GM23338 (cell line): Measurements from ENCODE around the gene MFSD2A. TPM values are rescaled to one million over a fixed set of nuclear protein-coding genes. Genes with fewer than 3 reads are reported as not detected.

Experiments used
- ATAC-seq: fragments of 200-7000 bp; cut with Tn5 transposase; 3 replicates; pipeline ENCODE4 v1.9.1; 2020
- DNase-seq: peaks from one replicate; pipeline ENCODE4 v3.0.0-alpha.2; 2015; ENCODE audit warnings: low spot score
- H2AFZ ChIP-seq: fragments of 200-600 bp; sonication (generic); 2 replicates; pipeline ENCODE4 v1.8.0; 2016; ENCODE audit warnings: antibody characterized with exemption, mild to moderate bottlenecking, moderate library complexity
- H3F3A ChIP-seq: fragments of 200-600 bp; sonication (generic); replicated peaks from 2 replicates; pipeline ENCODE4 v1.8.0; 2017; ENCODE audit warnings: antibody characterized with exemption, mixed run types, low read depth
- H3K27ac ChIP-seq: fragments of 200-600 bp; sonication (generic); 2 replicates; pipeline ENCODE4 v1.6.1; 2016; ENCODE audit warnings: low read depth
- H3K27me3 ChIP-seq: fragments of 200-600 bp; sonication (generic); 2 replicates; pipeline ENCODE4 v1.8.0; 2016; ENCODE audit warnings: mild to moderate bottlenecking, mixed run types, moderate library complexity; ENCODE audit not compliant: insufficient read depth
- H3K36me3 ChIP-seq: fragments of 200-600 bp; sonication (generic); 2 replicates; pipeline ENCODE4 v1.8.0; 2016; ENCODE audit warnings: mild to moderate bottlenecking; ENCODE audit not compliant: insufficient read depth
- H3K4me1 ChIP-seq: fragments of 200-600 bp; sonication (generic); 2 replicates; pipeline ENCODE4 v1.8.0; 2016; ENCODE audit warnings: mild to moderate bottlenecking, moderate library complexity; ENCODE audit not compliant: insufficient read depth
- H3K4me2 ChIP-seq: fragments of 200-600 bp; sonication (generic); 2 replicates; pipeline ENCODE4 v1.7.1; 2017; ENCODE audit warnings: mixed run types
- H3K4me3 ChIP-seq: fragments of 200-600 bp; sonication (generic); 2 replicates; pipeline ENCODE4 v1.6.1; 2016; ENCODE audit warnings: mixed run types
- H3K79me2 ChIP-seq: fragments of 200-600 bp; sonication (generic); replicated peaks from 2 replicates; pipeline ENCODE4 v1.8.0; 2017; ENCODE audit warnings: mild to moderate bottlenecking; ENCODE audit not compliant: insufficient read depth
- H3K9me2 ChIP-seq: fragments of 200-600 bp; sonication (generic); 2 replicates; pipeline ENCODE4 v1.8.0; 2017; ENCODE audit not compliant: insufficient read depth
- H4K20me1 ChIP-seq: fragments of 200-600 bp; sonication (generic); replicated peaks from 2 replicates; pipeline ENCODE4 v1.8.0; 2017; ENCODE audit warnings: mild to moderate bottlenecking; ENCODE audit not compliant: insufficient read depth
- H3K27ac Mint-ChIP-seq: 2 replicates; pipeline ENCODE4 v1.8.0; 2020; ENCODE audit warnings: inconsistent platforms, mild to moderate bottlenecking, moderate library complexity, mixed read lengths
- H3K27me3 Mint-ChIP-seq: 3 replicates; pipeline ENCODE4 v1.8.0; 2022; ENCODE audit warnings: low read depth, mild to moderate bottlenecking, moderate library complexity, mixed read lengths, inconsistent platforms; ENCODE audit not compliant: insufficient read depth, poor library complexity
- H3K36me3 Mint-ChIP-seq: 3 replicates; pipeline ENCODE4 v1.8.0; 2021; ENCODE audit warnings: low read depth, mild to moderate bottlenecking, inconsistent platforms, moderate library complexity, mixed read lengths
- H3K4me1 Mint-ChIP-seq: 3 replicates; pipeline ENCODE4 v1.8.0; 2020; ENCODE audit warnings: mild to moderate bottlenecking, inconsistent platforms, mixed read lengths
- H3K4me3 Mint-ChIP-seq: 3 replicates; pipeline ENCODE4 v1.8.0; 2021; ENCODE audit warnings: moderate library complexity, mild to moderate bottlenecking, inconsistent platforms, mixed read lengths
- H3K9me3 Mint-ChIP-seq: 3 replicates; pipeline ENCODE4 v1.8.0; 2020; ENCODE audit warnings: moderate library complexity, mild to moderate bottlenecking, inconsistent platforms, mixed read lengths
- CREB1 ChIP-seq: fragments of 250-450 bp; sonication (Bioruptor Pico); IDR thresholded peaks from 2 replicates; pipeline ENCODE4 v1.5.0; 2020; ENCODE audit warnings: low read depth, mild to moderate bottlenecking, moderate library complexity
- CTCF ChIP-seq, 2 experiments: fragments of 200-600 bp in 1 of 2; sonication (generic) in 1 of 2; conservative IDR thresholded peaks; 2 replicates each; pipeline versions ENCODE4 v1.5.1 to v1.6.1; 2016 to 2017; ENCODE audit warnings: antibody characterized with exemption in 2 of 2, low read depth in 2 of 2, mild to moderate bottlenecking in 2 of 2, moderate library complexity in 1 of 2
- EZH2phosphoT487 ChIP-seq: fragments of 200-600 bp; sonication (generic); IDR thresholded peaks from one replicate; pipeline ENCODE4 v1.8.1; 2018; ENCODE audit warnings: antibody characterized with exemption; ENCODE audit not compliant: unreplicated experiment
- JUNB ChIP-seq: IDR thresholded peaks from one replicate; pipeline ENCODE4 v1.6.1; 2016; ENCODE audit warnings: antibody characterized with exemption; ENCODE audit not compliant: unreplicated experiment
- NANOG ChIP-seq: IDR thresholded peaks from 2 replicates; pipeline ENCODE4 v1.6.1; 2016; ENCODE audit warnings: antibody characterized with exemption, borderline replicate concordance
- POLR2AphosphoS5 ChIP-seq: IDR thresholded peaks from 2 replicates; pipeline ENCODE4 v1.6.1; 2016; ENCODE audit warnings: antibody characterized with exemption, low read depth
- ZNF331 ChIP-seq: fragments of 250-450 bp; sonication (Bioruptor Pico); IDR thresholded peaks from 2 replicates; pipeline ENCODE4 v1.5.0; 2020; ENCODE audit warnings: low read depth, mild to moderate bottlenecking, moderate library complexity
- polyA plus RNA-seq: library from polyadenylated mRNA; unstranded; fragments of >200 nt; fragmentation: Nextera tagmentation; extraction: Ambion mirVana; gene quantifications from 2 replicates; pipeline ENCODE4 v1.2.1, GENCODE V29; 2016
- total RNA-seq: library from RNA; depleted of rRNA; stranded (reverse); fragments of >200 nt; shearing (Covaris generic); gene quantifications from 2 replicates; pipeline ENCODE4 v1.2.3, GENCODE V29; 2014

Gene MFSD2A
- total and polyA plus RNA-seq, 2 experiments from 2014 or later: 16.1 to 23.9 TPM

- Mint-ChIP-seq H3K36me3 (no peaks in the 10 kb centered on the region), H3K4me1 (peaks cover 2% of the 10 kb centered on the region; the same call in 2 of the 3 replicates), H3K27ac (no peak overlapping the region), H3K9me3 (peaks cover 2% of the 10 kb centered on the region; the same call in 1 of the 3 replicates), H3K4me3 (no peak overlapping the region), H3K27me3 (peaks cover 2% of the 10 kb centered on the region)
- Histone ChIP-seq H3K79me2 (no peaks in the 10 kb centered on the region), H3K27ac (no peak overlapping the region), H3F3A (no peaks in the 10 kb centered on the region), H2AFZ (no peak overlapping the region), H3K9me2 (no peaks in the 10 kb centered on the region), H3K4me1 (no peaks in the 10 kb centered on the region), H3K36me3 (no peaks in the 10 kb centered on the region), H3K27me3 (no peaks in the 10 kb centered on the region), H4K20me1 (no peaks in the 10 kb centered on the region), H3K4me2 (no peak overlapping the region), H3K4me3 (no peak overlapping the region)
- no peak for ATAC-seq
- TF ChIP-seq NANOG: no peak
- TF ChIP-seq CREB1 (CRISPR knock-in tag): no peak
- no peak for TF ChIP-seq CTCF (conservative IDR thresholded peaks at IDR 0.05; ENCODE audit: low read depth in 2 of 2)
- TF ChIP-seq EZH2phosphoT487: no peak
- no peak for TF ChIP-seq JUNB
- TF ChIP-seq POLR2AphosphoS5: no peak
- DNase-seq: no peak
These were observed 39.3 kb upstream of the MFSD2A start for GRCh38 chr1:39915499-39916129.

GRCh38 chr1:39917825-39918224 lies 37.1 kb upstream of the MFSD2A start:
- no peaks in the 10 kb centered on the region; the same call in 2 of the 3 replicates for H3K9me3 Mint-ChIP-seq
- H4K20me1 ChIP-seq: no peaks in the 10 kb centered on the region
- peak overlapping the region; percentile 72; the same call in 1 of the 2 replicates for H2AFZ ChIP-seq
- no peaks in the 10 kb centered on the region for H3K36me3 Mint-ChIP-seq
- H3K4me3 Mint-ChIP-seq: no peak overlapping the region
- peak; percentile 19 for ATAC-seq
- no peaks in the 10 kb centered on the region for H3K36me3 ChIP-seq
- H3K27me3 Mint-ChIP-seq: peaks cover 2% of the 10 kb centered on the region
- peaks cover 15% of the 10 kb centered on the region for H3K4me1 Mint-ChIP-seq
- peaks cover 9% of the 10 kb centered on the region; the same call in 1 of the 2 replicates for H3F3A ChIP-seq
- H3K9me2 ChIP-seq: no peaks in the 10 kb centered on the region
- H3K27ac Mint-ChIP-seq: no peak overlapping the region
- no peaks in the 10 kb centered on the region for H3K79me2 ChIP-seq
- no peak overlapping the region for H3K27ac ChIP-seq
- H3K27me3 ChIP-seq: no peaks in the 10 kb centered on the region
- no peak overlapping the region for H3K4me3 ChIP-seq
- DNase-seq: peak; percentile 70
- H3K4me2 ChIP-seq: no peak overlapping the region
- H3K4me1 ChIP-seq: peaks cover 12% of the 10 kb centered on the region
- TF ChIP-seq CTCF (conservative IDR thresholded peaks at IDR 0.05; ENCODE audit: low read depth in 2 of 2) (peak; percentile 41 to 70; a peak in 3 of 4 replicates), ZNF331 (CRISPR knock-in tag) (no peak)
